Measurements from ENCODE around the gene TMEM150B.

DNA sequence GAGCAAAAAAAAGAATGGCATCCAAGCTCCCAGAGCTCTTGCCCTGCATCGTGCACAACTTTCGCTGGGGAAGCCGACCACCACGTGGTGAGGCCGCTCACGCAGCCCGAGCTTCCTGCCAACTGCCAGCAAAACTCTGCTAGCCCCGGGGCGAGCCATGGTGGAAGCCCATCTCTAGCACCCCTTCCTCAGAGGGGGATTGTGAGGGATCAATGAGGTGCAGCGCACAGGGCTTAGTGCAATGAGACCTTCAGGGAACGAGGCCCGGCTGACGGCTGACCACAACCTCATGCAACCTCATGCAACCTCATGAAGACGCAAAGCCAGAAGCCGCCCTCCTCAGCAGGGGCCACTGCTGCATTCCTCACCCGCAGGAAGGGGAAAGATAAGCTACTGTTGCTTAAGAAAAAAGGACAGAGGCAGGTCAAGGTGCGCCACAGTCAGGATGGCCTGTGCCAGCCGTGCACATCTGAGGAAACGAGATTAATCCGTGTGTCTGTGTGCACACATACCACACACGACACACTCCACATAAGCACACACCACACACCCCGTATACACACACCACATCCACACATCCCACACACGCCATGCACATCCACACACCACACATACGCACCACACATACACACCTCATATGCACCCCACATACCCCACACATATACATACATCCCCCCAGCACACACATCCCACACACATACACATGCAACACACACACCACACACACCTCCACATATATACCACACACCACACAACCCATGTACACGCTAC lies 54.8 kb downstream of the TMEM150B start:
- no peak for TF ChIP-seq EZH2phosphoT487 (conservative IDR thresholded peaks at IDR 0.05; ENCODE audit: low read length)
- TF ChIP-seq, protein P1, sequence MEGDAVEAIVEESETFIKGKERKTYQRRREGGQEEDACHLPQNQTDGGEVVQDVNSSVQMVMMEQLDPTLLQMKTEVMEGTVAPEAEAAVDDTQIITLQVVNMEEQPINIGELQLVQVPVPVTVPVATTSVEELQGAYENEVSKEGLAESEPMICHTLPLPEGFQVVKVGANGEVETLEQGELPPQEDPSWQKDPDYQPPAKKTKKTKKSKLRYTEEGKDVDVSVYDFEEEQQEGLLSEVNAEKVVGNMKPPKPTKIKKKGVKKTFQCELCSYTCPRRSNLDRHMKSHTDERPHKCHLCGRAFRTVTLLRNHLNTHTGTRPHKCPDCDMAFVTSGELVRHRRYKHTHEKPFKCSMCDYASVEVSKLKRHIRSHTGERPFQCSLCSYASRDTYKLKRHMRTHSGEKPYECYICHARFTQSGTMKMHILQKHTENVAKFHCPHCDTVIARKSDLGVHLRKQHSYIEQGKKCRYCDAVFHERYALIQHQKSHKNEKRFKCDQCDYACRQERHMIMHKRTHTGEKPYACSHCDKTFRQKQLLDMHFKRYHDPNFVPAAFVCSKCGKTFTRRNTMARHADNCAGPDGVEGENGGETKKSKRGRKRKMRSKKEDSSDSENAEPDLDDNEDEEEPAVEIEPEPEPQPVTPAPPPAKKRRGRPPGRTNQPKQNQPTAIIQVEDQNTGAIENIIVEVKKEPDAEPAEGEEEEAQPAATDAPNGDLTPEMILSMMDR (IDR thresholded peaks at IDR 0.05; ENCODE audit: insufficient read depth, low read length, poor library complexity, severe bottlenecking): no peak

Measured in SU-DHL-6 (cell line).